HG03196 (cell line): Measurements from ENCODE around the gene CDKN2B.
A peak's percentile ranks its signal among the peaks of the same experiment; 100 is the strongest.

Experiments used
- ATAC-seq: cut with Tn5 transposase; IDR thresholded peaks from one replicate; pipeline ENCODE4 v1.9.1; 2021; ENCODE audit not compliant: unreplicated experiment

Gene CDKN2B

GRCh38 chr9:22035591-22036011, 26.5 kb upstream of the CDKN2B start:
- no peak for ATAC-seq

DNA sequence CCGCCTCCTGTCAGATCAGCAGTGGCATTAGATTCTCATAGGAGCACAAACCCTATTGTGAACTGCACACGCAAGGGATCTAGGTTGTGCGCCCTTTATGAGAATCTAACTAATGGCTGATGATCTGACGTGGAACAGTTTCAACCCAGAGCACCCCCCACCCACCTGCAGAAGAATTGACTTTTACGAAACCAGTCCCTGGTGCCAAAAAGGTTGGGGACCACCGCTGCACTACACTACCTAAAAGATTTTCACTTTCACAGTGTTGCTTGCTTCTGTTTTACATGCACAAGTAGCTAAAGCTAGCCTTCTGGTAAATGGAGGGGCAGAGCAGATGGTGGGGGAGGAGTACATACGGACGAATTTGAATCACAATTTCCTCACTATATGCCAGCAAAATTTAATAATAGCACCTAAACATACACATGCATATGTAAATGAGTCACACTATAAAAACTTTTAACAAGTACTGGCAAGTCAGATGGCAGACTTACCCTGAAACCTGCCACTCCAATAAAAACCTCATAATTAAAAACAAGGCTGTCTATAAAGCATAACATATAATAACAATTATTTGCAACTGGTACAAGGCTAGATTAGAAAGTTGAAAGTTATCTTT, 24.0 kb upstream of the CDKN2B start:
- no peak for ATAC-seq

GRCh38 chr9:22031655-22032411, 22.7 kb upstream of the CDKN2B start:
- no peak for ATAC-seq

GRCh38 chr9:22030101-22030598, 21.0 kb upstream of the CDKN2B start:
- ATAC-seq: no peak

GRCh38 chr9:22029231-22029630, 20.1 kb upstream of the CDKN2B start:
- ATAC-seq: no peak

DNA sequence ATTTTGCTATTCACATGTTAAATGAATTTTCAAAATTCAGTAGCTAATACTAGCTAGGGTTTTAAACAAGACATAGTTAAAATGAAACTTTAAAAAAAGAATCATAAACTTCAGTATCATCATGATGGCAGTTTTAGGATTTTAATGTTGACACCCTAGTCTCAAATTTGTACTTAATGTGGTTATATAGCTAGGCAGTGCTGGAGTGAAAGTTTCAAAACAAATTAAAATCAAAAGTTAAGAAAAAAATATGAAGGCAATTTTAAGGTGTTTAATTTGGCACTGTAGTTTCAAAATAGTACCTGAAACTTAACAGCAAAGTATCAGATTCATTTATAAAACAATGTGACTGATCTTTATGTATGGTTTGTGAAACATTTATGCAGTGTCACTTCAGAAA, 19.3 kb upstream of the CDKN2B start:
- no peak for ATAC-seq

- ATAC-seq: no peak
These were observed 17.6 kb upstream of the CDKN2B start for GRCh38 chr9:22026696-22027095.

- no peak for ATAC-seq
These were observed 13.3 kb upstream of the CDKN2B start for GRCh38 chr9:22022396-22022795.

- ATAC-seq: no peak
These were observed 1.9 kb upstream of the CDKN2B start for GRCh38 chr9:22010866-22011625.

DNA sequence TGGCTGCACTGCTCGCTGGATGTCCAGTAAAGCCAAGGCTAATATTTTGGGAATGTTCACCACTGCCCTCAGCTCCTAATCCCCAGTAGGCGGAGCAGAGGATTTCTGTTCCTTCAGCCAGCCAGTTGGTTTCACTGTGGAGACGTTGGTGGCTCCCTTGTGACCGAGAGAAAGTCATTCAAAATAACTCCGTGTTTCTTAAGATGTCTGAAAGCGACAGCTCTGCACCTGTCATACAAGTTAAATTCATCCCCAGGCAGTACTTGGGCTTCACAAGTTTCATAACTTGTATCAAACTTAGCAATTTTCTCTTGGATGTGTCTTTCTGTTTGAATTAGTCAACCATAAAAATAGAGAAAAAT, 382 bp upstream of the CDKN2B start:
- ATAC-seq: peak; percentile 20

GRCh38 chr9:22008384-22008716, 755 bp downstream of the CDKN2B start:
- ATAC-seq: no peak

DNA sequence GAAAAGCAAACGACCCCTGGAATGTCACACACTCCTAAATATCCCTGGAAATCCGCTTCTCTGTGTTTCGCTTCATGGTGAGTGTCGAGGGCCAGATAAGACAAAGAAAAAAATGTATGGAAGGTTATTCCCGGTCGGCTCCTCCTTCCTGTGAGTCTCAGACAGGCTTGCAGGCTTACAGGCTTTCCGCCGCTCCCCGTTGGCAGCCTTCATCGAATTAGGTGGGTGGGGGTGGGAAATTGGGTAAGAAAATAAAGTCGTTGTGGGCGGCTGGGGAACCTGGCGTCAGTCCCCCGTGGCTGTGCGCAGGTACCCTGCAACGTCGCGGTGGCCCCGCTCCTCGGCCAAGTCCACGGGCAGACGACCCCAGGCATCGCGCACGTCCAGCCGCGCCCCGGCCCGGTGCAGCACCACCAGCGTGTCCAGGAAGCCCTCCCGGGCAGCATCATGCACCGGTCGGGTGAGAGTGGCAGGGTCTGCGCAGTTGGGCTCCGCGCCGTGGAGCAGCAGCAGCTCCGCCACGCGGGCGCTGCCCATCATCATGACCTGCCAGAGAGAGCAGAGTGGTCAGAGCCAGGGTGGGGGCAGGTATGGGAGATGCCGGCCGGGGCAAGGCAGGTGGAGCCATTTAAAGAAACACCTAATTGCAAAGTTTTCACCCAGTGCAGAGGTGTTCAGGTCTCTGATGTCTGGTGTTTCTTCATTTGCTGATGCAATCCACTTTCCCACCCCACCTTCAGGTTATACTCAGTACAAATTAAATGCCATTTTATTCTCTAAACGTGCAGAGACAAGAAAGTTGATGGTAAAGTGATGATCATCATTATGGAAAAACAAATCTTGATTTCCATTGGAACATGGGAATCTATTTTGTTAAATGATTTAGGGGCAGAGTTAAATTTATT, 3.2 kb downstream of the CDKN2B start:
- no peak for ATAC-seq

DNA sequence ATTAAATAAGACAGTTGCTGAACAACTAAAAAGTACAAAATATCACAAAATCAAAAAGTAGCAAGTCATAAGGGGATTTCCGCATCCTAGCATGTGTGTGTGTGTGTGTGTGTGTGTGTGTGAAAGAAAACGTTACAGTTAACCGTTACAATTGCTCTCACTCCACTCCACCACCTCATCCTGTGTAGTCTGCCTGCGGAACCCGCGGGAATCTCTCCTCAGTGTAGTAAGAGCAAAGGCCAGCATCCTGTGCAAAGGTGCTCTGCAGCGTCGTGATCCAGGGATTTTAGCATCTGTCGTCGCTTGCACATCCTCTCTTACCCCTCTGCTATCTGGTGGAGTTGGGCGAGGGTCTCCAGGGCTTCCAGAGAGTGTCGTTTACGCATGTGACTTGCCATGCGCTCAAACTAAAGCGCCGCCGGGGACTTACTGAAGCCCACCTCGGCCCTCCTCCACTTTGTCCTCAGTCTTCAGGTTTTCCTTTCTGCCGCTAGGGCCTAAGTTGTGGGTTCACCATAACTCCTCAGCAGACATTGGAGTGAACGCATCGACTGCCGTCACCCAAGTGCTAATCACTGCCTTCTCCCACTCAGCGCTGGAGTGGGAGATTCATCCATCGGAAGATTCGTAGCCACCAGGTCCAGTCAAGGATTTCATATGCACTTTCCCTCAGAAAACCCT, 3.9 kb downstream of the CDKN2B start:
- ATAC-seq: no peak

- no peak for ATAC-seq
These were observed 7.1 kb downstream of the CDKN2B start for GRCh38 chr9:22002038-22002437.

- ATAC-seq: no peak
These were observed 11.1 kb downstream of the CDKN2B start for GRCh38 chr9:21998026-21998425.

- ATAC-seq: no peak
These were observed 11.6 kb downstream of the CDKN2B start for GRCh38 chr9:21997480-21997879.

- ATAC-seq: no peak
These were observed 12.2 kb downstream of the CDKN2B start for GRCh38 chr9:21996858-21997257.

- ATAC-seq: no peak
These were observed 12.7 kb downstream of the CDKN2B start for GRCh38 chr9:21996438-21996837.

GRCh38 chr9:21995666-21996398, 13.3 kb downstream of the CDKN2B start:
- ATAC-seq: peak; percentile 27
